Right lobe of liver (tissue), 6 donors: Measurements from ENCODE around the gene RAB31. TPM values are rescaled to one million over a fixed set of nuclear protein-coding genes. Genes with fewer than 3 reads are reported as not detected.

Experiments
- ATAC-seq, 4 donors: fragments of 200-7000 bp; cut with Tn5 transposase; one replicate each; pipeline ENCODE4 v1.9.1; 2020; ENCODE audit warnings: mild to moderate bottlenecking in 4 of 4, moderate library complexity in 4 of 4
- DNase-seq, 3 donors: peaks; one replicate each; pipeline ENCODE4 v3.0.0-alpha.2; 2020
- H3K27ac ChIP-seq, 3 donors: fragments of 200-600 bp; one replicate each; pipeline ENCODE4 v1.8.0; 2022
- H3K27me3 ChIP-seq, 2 donors: fragments of 200-600 bp; one replicate each; pipeline ENCODE4 v1.8.0; 2022
- H3K36me3 ChIP-seq, 4 donors: fragments of 200-600 bp; sonication (generic) in 1 of 4; one replicate each; pipeline versions ENCODE4 v1.5.1 to v1.8.0; 2017 to 2022; ENCODE audit warnings: control low read depth in 1 of 4
- H3K4me1 ChIP-seq, 4 donors: fragments of 200-600 bp; sonication (generic) in 1 of 4; one replicate each; pipeline versions ENCODE4 v1.5.1 to v1.8.0; 2017 to 2022; ENCODE audit warnings: control low read depth in 1 of 4
- H3K4me3 ChIP-seq, 3 donors: fragments of 200-600 bp; one replicate each; pipeline ENCODE4 v1.8.0; 2022
- H3K9me3 ChIP-seq, 4 donors: fragments of 200-600 bp; sonication (generic) in 1 of 4; one replicate each; pipeline versions ENCODE4 v1.5.1 to v1.8.0; 2017 to 2022; ENCODE audit warnings: control low read depth in 1 of 4
- POLR2A ChIP-seq: fragments of 450-650 bp; IDR thresholded peaks from one replicate; pipeline ENCODE4 v1.6.1; 2017; ENCODE audit warnings: antibody characterized with exemption, mild to moderate bottlenecking
- WGBS: methylation state at CpG from one replicate; pipeline ENCODE4 v1.1.6; 2018; ENCODE audit warnings: low coverage, low lambda C conversion rate; ENCODE audit not compliant: insufficient coverage; ENCODE audit errors: missing lambda C conversion rate; 5-methylcytosine and 5-hydroxymethylcytosine counted together
- intact Hi-C, 2 donors: fragments of 100-400 bp; cut with DNase I; formaldehyde crosslinking; loops; one replicate each; pipeline versions ENCODE4 v1.11.2 to v1.14.1; 2022
- total RNA-seq, 6 experiments: library from RNA; depleted of rRNA in 2 of 6; stranded (reverse); fragments of >200 nt in 2 of 6; fragmentation: NEBNext Ultra II Directional in 3 of 6; extraction: Animal tissue kit (Norgen Biotek cat#: 25700) in 3 of 6; gene quantifications; one replicate each; pipeline versions ENCODE4 v1.1.0 to v1.2.4, GENCODE V29; 2016 to 2023
- TF ChIP-seq, protein P1 (sequence below), 4 donors: fragments of 200-600 bp in 3 of 4; fragments of 450-650 bp in 1 of 4; IDR thresholded peaks; one replicate each; pipeline versions ENCODE4 v1.5.1 to v1.8.0; 2016 to 2022; ENCODE audit warnings: antibody characterized with exemption in 4 of 4, mild to moderate bottlenecking in 2 of 4
- donor health status: DM: no; HTN: yes; CAD: no.
- donor health status: DM: no; HTN: no; CAD: no.
- donor health status: DM: no; HTN: no; CAD: no.
- donor health status: DM: no; HTN: yes; CAD: no.
- donor health status: DM: no; HTN: yes; CAD: no.

The RAB31 gene
- total RNA-seq, 6 experiments from 2014 or later = 3.0 to 14.3 (median 5.4) TPM

DNA sequence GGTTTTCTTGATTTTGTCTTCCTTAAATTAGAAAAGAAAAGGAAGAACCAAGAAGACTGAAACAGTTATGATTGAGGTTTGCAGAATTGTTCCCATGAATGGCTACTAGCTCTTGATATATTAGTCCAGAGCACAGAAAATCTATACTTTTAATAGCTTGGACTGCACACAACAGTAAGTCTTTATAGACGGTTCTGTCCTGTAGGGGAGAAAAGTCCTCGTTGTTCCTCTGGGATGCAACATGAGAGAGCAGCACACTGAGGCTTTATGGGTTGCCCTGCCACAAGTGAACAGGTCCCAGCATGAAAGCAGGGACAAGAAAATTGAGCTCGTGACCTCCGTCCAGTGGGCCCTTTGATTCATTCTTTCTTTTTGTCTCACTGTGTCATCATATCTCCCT is 41.5 kb downstream of the RAB31 start:
- ATAC-seq = no peak
- TF ChIP-seq, protein P1, sequence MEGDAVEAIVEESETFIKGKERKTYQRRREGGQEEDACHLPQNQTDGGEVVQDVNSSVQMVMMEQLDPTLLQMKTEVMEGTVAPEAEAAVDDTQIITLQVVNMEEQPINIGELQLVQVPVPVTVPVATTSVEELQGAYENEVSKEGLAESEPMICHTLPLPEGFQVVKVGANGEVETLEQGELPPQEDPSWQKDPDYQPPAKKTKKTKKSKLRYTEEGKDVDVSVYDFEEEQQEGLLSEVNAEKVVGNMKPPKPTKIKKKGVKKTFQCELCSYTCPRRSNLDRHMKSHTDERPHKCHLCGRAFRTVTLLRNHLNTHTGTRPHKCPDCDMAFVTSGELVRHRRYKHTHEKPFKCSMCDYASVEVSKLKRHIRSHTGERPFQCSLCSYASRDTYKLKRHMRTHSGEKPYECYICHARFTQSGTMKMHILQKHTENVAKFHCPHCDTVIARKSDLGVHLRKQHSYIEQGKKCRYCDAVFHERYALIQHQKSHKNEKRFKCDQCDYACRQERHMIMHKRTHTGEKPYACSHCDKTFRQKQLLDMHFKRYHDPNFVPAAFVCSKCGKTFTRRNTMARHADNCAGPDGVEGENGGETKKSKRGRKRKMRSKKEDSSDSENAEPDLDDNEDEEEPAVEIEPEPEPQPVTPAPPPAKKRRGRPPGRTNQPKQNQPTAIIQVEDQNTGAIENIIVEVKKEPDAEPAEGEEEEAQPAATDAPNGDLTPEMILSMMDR (IDR thresholded peaks at IDR 0.05) = no peak
- no peak for TF ChIP-seq POLR2A
- no peak overlapping the region for H3K27ac ChIP-seq

DNA sequence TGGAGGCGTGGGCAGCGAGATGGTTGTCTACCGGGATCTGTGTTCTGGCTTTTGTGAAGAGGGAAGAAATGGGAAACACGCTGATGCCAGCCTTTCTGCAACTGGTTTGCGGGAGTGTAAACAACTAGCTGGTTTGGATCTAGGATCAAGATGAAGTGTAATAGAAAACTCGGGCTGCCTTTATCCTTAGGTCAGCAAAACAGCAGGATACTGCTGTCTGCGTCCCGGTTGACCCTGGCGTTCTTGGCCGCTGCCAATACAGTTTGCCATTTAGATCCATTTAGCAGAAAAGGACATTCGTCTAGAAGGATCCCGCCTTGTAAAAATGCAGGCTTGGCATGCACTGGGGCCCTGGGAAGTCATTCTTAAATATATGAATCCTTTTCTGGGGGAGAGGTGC is 42.0 kb downstream of the RAB31 start:
- Histone ChIP-seq H3K27me3 (no peaks in the 10 kb centered on the region), H3K27ac (no peak overlapping the region), H3K9me3 (no peaks in the 10 kb centered on the region), H3K4me1 (no peaks in the 10 kb centered on the region), H3K36me3 (no peaks in the 10 kb centered on the region), H3K4me3 (no peak overlapping the region)
- WGBS = 58% methylated on average over 8 of the region's 12 CpGs
- DNase-seq (no peak), ATAC-seq (peak in 2 of 4 donors; percentile 23 to 28)
- intact Hi-C loops = no loop called here
- TF ChIP-seq, protein P1 (IDR thresholded peaks at IDR 0.05) = no peak
- TF ChIP-seq POLR2A = no peak

More for the DNA sequence above, 41.5 kb downstream of the RAB31 start:
- H3K36me3 ChIP-seq = no peaks in the 10 kb centered on the region
- H3K4me3 ChIP-seq = no peak overlapping the region
- no peaks in the 10 kb centered on the region for H3K4me1 ChIP-seq
- H3K9me3 ChIP-seq = no peaks in the 10 kb centered on the region
- 44% methylated on average over 2 of the region's 4 CpGs for WGBS
- DNase-seq = no peak
- no peaks in the 10 kb centered on the region for H3K27me3 ChIP-seq
- intact Hi-C loops = no loop called here

DNA sequence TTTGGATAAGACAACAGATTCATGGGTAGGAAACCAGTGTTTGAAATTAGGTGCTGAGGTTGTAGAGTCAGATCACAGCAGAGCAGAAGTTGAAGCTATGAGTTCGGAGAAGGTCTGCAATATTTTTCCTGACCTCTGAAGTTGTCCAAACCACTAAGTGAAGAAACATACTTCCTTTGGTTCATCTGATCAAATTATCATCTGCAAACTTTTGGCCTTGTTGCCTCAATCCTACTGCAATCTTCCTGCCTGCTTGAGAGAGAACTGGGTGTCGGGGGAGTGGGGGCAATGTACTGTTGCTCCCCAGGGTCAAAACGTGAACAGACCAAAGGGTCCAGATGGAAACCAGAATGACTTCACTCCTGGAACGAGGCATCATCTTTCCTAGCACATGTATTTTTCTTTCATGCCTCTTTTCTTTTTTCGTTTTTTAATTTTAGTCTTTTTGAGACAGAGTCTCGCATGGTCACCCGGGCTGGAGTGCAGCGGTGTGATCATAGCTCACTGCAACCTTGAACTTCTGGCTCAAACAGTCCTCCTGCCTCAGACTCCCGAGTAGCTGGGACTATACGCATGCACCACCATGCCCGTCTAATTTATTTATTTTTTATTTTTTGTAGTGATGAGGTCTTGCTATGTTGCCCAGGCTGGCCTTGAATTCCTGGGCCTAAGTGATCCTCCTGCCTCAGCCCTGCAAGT is 42.7 kb downstream of the RAB31 start:
- ATAC-seq = peak in 3 of 4 donors; percentile 13 to 44 (median 17)

DNA sequence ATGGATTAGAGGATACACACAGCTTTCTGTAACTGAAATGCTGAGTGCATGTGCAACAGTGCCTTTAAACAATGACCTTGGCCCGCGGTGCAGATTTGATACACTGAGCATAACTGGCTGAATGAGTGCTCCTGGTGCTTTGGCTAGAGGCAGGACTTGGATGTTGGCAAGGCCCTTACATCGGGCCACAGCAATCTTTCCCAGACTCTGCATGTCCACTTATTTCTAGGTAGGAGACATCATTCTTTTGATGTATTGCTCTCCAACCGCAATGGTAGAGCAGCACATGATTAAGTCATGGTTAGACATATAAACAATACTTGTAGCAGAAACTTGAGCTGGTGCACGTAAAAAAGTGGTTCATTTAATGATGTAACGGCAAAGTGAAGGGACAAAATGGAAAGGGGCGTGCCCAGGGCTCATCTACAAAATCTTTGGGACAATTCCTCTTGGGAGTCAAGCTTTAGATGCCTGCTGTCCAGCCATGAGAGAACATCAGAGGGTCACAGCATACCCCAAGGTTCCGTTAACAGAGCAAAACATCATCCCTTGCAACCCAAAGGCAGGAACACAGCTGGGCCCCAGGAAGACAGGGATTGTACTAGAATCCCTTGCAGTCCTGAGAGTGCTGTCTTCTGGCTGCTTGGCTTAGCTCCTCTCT is 43.4 kb downstream of the RAB31 start:
- Histone ChIP-seq H3K27ac (no peak overlapping the region), H3K4me3 (no peak overlapping the region), H3K9me3 (no peaks in the 10 kb centered on the region), H3K27me3 (no peaks in the 10 kb centered on the region), H3K36me3 (no peaks in the 10 kb centered on the region), H3K4me1 (no peaks in the 10 kb centered on the region)
- WGBS = 95% methylated on average over 5 of the region's 8 CpGs
- ATAC-seq = no peak
- intact Hi-C loops = no loop called here
- DNase-seq = no peak
- TF ChIP-seq, protein P1 (IDR thresholded peaks at IDR 0.05) = no peak
- TF ChIP-seq POLR2A = no peak

More for the DNA sequence above, 42.7 kb downstream of the RAB31 start:
- WGBS = 73% methylated on average over 10 of the region's 11 CpGs
- H3K36me3 ChIP-seq = no peaks in the 10 kb centered on the region
- DNase-seq = no peak
- H3K27me3 ChIP-seq = no peaks in the 10 kb centered on the region
- no peak overlapping the region for H3K4me3 ChIP-seq
- no peak overlapping the region for H3K27ac ChIP-seq
- intact Hi-C loops = no loop called here
- TF ChIP-seq, protein P1 (IDR thresholded peaks at IDR 0.05) = no peak
- TF ChIP-seq POLR2A = no peak
- no peaks in the 10 kb centered on the region for H3K9me3 ChIP-seq
- no peaks in the 10 kb centered on the region for H3K4me1 ChIP-seq
